TTC549 (cell line): ENCODE results near the gene ARHGAP4.

Source experiments
- FAIRE-seq: peaks from 2 replicates; lab custom pipeline; 2012; peaks lifted over from hg19 to GRCh38; lab: Jason Lieb, UNC

ARHGAP4 gene

DNA sequence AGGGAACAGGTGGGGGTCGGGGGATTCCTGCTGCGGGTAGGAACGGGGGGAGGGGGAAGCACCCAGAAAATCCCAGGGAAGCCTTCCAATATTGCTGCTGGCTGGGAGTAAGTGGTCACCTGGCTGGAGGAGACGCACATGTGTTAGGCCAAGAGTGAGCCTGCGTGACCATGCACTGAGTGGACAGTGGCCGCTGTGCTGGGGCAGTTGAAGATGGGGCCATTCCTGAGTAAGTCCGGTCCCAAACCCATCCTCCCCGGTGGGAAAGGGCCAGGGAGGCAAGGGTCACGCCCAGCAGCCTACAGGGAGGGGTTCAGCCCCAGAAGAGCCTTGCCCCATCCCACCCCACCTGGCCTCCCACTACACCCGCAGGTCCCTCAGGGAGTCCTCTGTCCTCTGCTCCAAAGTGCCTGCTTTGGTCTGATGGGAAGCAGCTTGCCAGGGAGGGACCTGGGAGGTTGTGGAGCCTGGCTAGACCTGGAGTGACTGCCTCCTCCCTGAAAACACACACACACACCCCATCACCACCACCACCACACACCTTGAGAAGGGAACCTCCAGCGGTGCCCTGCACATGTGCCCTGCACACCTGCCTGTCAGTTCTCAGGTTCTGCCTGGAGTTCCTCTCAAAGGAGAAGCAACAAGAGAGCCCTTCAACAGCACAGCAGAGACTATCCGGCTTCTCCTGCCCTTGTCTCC lies 46.2 kb downstream of the ARHGAP4 start:
- no peak for FAIRE-seq

- FAIRE-seq, result no peak
Measured at GRCh38 chrX:153878969-153879653, 47.0 kb downstream of the ARHGAP4 start.

DNA sequence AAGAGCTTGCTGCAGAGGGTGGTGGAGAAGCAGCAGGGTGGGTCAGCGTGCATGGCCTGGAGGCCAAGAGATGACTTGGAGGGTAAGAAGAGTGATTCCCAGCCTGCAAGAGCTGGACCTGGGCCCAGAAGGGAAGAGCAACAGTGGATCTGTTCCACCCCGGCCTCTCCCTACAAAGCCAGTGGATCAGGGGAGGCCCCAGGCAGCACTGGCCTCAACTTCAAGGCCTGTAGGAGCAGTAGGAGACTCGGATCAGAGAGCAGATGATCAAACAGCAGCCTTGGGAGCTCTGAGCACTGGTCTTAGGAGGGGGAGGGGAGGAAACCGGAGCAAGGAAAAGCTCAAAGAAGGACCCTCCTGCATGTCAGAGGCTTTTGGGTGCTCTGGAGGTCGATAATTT lies 47.7 kb downstream of the ARHGAP4 start:
- no peak for FAIRE-seq

DNA sequence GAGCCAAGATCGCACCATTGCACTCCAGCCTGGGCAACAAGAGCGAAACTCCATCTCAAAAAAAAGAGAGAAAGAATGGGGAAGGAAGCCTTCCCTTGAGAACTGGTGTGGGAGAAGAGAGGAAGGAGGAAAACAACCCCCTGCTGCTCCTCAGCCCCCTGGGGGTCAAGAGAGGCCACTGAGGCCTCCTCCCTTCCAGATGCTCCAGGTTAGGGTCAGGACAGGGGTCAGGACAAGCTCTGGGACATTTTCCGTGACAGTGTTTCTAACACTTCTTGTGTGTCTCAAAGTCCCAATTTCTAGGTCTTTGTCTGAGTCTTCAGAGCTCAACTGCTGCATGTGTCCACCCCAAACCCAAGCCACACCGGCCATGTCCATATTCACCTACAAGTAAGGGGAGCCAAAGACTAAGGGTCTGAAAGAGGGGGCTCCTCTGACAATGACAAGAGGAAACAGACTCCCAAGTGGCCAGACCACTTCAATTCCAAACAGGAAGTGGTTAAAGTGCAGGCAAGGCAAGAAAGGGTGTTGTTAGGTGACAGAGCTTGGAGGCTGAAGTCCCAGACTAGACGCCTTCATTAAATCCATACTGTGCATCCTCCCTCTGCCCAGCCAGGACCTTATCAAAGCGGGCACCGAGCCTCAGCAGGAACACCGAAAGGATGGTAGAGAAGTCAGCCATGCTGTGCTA lies 48.3 kb downstream of the ARHGAP4 start:
- FAIRE-seq, result no peak

DNA sequence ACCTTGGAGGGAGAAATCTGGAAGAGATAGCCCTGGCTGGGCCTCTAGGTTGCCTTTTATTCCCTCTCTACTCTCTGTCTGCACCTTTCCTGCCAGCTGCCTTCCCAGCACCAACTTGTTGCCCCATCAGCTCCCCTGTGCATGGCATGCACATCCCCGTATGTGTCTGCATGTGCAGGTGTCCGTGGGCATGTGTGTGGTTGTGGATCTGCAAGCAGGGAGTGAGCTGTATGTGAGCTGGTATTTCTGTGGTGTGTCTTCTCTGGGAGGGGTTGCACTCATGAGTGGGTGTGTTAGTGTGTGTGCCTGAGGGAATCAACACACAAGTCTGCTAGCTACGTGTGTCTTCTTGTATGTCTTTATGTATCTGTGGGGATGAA lies 50.0 kb downstream of the ARHGAP4 start:
- no peak for FAIRE-seq

DNA sequence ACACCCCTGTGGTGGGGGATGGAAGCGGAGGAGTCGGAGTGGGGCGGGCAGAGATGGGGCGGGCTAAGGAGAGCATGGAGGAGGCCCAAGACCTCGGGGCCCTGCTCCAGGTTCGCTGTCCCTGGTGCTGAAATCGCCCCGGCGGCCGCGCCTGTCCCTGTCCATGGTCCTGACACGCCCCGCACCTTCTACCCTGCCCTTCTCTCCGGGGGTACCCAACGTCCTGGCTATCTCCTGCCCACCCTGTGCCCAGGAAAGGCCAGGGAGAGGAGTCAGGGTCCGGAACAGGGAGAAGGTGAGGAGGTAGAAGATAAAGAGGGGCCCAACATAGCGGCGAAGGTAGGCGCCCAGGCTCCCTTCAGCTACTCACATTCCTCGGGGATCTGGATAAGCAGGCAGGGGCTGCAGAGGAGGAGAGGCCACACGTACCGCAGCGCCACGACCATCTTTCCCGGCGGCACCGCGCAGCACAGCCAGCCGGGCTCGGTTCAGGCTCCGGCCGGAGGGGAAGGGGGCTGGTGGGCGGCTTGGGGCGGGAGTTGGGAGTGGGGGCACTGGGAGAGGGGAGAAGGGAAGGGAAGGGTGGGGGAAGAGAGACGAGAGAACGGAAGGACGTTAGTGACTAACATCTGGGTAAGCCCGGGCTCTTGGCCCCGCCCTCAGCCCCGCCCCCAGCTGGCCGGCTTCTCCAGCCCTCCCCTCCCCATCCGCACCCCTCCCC lies 50.5 kb downstream of the ARHGAP4 start:
- FAIRE-seq, result no peak

DNA sequence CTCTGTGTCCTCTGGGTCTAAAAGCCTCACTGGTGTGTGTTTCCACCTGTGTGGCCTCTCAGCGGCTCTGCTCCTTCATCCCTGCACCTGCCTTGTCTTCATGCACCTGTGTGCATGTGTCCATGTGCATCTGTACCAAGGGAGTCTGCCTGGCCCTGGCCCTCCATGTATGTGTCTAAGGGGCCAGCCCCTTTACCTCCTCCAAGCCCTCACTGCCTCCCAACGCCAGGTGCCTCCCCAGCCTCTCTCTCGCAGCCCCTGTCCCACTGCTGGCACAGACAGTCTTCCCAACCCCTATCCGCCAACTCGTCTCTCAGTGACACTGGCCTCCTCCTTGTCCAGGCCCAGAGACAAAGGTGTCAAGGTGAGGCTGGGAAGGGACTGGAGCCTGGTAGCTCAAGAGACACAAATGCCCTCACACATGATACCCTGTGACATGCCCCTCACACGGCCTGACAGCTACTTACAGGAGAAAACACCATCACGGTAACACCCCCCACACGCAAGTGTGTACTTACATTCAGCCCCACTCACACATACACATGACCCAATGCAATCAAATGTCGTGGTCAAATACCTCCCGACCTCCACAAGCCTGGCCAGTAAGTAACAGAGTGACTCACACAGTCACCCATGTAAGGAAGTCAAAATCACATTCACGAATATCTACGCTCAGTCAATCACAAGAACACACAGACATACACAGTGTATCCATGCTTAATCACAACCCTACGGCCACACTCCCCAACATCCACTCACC lies 51.5 kb downstream of the ARHGAP4 start:
- FAIRE-seq, result no peak

DNA sequence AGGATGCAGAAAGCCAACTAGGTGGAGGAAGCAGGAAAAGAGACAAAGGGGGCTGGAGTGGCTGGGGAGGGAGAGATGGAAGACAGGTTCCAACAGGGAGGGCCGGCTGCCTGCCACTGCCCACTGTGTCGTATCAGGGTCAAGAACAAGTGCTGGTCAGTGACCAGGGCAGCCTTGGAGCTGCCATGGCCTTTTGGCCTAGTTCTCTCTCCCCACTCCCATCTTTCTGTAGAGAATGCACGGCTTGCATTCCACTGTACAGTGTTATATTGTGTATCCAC lies 52.0 kb downstream of the ARHGAP4 start:
- FAIRE-seq, result no peak

DNA sequence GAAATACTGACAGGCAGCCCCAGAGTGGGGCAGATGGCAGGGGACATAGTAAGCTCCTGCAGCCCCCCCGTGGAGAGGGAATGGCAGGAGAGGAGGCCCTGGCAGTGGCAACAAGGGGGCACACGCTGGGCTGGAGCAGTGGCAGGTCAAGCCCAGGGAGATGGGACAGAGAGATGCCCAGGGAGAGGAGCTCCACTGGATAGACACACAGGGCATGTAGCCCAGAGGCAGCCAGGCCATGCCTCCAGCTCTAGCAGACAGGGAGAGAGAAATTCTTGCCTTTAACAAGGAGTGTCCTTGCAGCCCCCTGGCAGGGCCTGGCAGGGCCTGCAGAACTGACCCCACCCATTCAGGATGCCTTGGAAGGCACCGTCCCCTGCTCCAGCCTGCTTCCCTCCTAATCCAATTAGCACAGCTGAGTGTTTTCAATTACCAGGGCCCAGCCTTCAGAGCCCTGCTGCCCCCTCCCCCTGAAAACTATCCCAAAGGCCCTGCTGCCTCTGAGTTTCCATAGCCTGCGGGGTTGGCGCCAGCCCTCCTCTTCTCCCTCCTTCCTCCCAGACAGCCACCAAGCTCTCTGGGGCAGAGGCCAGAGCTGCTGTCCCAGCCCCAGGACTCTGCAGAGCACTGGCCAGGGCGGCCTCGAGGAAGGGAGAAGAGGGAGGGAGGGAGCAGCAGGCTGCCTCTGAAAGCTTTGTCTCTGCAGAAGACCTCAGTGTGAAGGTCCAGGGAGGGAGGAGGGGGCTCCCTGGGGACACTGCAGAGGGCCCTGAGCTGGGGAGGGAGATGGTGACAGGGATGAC lies 52.6 kb downstream of the ARHGAP4 start:
- no peak for FAIRE-seq

DNA sequence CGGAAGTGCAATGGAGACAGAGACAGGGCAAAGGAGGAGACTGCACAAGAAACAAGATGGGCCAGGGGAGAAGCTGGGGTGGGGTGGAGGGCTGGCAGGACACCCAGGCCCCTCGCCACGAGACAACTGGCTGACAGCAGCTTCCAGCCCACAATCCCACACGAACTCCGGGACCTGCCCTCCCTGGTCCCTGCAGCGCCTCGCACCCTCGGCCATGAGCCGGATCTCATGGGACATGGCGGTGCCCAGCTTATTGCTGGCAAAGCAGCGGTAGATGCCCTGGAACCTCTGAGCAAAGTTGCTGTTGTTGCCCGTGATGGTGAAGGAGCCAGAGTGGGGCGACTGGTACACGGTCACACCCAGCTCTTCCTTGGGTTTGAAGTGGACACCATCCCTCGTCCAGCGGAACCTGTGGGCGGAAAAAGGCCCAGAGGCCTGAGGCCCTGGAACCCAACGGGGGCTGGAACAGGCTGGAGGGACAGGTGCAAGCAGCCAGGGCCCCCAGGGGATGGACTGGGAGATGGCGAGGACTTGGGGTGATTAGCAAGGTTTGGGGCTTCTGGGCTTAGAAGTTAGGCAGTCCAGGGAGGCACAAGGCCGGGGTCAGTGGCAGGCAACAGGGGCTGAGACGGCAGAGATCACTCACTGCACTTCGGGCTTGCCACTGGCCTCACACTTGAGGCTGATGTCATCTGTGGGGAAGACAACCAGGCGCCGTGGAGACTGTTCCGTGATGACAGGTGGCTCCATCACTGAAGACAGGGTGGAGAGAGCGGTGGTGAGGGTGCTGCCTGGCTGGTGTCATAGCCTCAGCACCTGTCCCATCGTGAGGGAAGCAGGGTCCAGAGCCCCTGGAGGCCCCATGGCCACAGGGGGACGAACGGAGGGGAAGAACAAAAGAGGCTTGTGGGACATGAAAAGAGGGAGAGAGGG lies 53.9 kb downstream of the ARHGAP4 start:
- no peak for FAIRE-seq

DNA sequence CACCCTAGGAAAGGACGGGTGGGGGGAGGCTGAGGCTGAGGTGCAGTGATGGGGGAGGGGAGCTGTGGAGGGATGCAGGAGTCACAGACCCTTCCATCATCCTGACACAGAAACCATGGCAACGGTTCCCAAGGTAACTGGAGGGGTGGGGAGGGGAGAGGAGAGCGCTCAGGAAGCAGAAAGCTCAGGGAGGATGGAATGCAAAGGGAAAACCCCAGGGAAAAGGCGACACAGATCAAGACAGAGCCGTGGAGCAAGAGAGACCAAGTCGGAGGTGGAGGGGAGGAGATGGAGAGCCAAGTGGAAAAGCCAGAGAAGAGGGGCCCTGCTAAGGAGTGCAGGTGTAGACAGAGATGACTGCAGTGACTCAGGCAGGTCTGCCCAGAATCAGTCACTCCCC lies 54.6 kb downstream of the ARHGAP4 start:
- FAIRE-seq, result no peak

DNA sequence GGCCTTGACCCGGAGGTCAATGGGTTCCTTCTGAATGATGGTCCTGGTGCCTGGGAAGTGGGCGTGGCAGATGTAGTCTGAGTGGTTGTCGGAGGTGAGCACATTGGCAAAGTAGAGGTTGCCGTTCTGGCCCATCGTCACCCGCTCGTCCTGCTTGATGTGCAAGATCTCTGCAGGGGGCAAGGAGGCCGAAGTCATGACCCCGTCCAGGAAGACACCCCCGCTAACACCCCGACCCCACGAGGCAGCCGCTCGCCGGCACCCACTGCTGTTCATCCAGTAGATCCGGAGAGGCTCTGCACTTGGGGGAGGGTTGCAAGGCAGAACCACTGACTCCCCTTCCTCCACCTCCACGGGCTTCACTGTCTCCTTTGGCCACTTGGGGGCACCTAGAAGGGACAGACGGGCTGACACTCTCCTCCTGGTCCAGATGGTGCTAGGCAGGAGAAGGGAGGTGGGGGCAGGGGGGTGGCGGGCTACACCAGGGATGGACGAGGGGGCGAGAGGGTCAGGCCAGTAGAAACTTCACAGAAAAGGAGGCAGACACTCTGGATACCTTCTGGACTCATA lies 55.2 kb downstream of the ARHGAP4 start:
- FAIRE-seq, result no peak

DNA sequence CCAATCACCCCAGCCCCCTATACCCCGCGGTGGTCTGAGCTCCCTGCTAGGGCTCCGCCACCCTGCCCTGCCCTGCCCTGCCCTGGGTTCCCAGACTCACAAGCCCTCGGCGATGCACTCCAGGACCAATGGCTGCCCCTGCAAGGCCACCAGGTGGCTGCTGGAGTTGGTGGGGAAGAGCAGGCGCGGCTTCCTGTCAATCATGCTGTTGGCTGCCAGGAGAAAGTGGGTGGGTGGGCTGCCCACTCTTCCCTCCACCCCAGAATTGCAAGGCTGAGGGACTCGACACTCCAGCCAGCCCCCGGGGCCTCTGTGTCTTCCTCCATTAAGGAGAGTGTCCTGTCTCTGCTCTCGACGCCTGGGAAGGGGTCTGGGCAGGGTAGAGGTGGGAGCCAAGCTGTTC lies 55.8 kb downstream of the ARHGAP4 start:
- no peak for FAIRE-seq

- FAIRE-seq, result no peak
Measured at GRCh38 chrX:153869473-153870287, 56.4 kb downstream of the ARHGAP4 start.

DNA sequence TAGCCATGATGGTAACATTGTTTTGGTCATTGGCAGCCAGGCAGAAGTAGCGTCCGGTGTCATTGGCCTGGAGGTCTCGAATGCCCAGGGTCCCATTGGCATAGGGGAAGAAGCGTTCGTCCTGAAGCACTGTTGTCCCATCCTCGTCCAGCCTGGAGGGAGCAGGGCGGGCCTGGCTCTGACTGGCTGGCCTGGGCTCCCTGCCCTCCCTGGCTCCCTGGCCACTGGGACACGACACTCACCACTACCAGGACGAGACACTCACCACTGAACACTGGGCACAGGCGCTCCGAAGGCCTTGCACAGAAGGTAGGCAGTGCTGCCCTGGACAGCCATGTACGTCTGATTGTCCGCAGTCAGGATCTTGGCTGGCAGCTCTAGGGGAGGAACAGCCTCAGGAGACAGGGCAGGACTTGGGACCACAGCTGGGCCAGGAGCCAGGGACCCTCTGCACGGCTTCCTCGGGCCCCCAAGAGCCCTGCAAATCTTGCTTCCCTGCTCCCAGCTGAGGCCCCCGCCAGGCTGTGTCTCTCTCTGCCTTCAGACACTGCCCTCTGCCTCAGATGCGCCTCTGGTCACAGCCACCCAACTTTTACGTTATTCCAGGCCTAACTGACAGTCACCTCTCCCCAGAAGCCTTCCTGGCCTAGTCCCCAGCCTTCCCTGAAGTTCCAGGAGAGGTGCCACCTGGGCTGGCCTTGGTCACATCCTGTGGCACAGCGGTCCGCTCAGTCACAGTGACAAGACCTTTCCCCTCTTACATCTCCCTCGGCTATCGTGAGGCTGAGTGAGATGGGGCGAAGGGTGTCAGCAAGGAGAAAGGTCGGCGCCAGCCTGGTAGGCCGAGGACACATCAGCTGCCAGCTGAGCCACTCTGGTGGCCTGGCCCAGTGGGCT lies 57.2 kb downstream of the ARHGAP4 start:
- no peak for FAIRE-seq

GRCh38 chrX:153867671-153868070 lies 58.4 kb downstream of the ARHGAP4 start:
- no peak for FAIRE-seq

DNA sequence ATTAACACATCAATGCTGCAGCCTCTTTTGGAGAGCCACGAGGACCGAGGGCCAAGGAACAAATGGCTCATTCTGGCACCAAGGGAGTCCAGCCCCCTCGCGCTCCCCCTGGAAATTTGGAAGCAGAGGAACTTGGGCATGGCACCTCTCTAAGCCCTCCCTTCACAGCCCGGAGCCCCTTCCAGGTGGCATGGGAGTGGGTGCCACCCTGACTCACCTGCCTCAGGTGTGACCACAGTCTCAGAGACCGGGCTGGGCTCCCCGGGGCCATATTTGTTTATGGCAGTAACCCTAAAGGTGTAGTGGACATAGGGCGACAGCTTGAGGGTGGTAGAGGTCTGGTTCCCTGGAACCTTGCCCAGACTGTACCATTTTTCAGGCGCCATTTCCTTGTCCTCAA lies 58.9 kb downstream of the ARHGAP4 start:
- no peak for FAIRE-seq
